H7 (cell line): ENCODE data around the gene PSEN1. TPM values are rescaled to one million over a fixed set of nuclear protein-coding genes. Genes with fewer than 3 reads are reported as not detected.

Experiments used
- DNase-seq: peaks from one replicate; pipeline ENCODE4 v3.0.0; 2012
- H3K27me3 ChIP-seq: 2 replicates; pipeline ENCODE4 v1.6.0; 2011; ENCODE audit warnings: mild to moderate bottlenecking, low read length; ENCODE audit not compliant: control insufficient read depth, insufficient read depth
- H3K36me3 ChIP-seq: replicated peaks from 2 replicates; pipeline ENCODE4 v1.5.1; 2011; ENCODE audit warnings: low read length; ENCODE audit not compliant: control insufficient read depth, insufficient read depth
- H3K4me3 ChIP-seq: 2 replicates; pipeline ENCODE4 v1.5.1; 2011; ENCODE audit warnings: low read depth, mild to moderate bottlenecking, control low read depth, low read length, moderate library complexity; ENCODE audit not compliant: insufficient read depth
- total RNA-seq: library from RNA; depleted of rRNA; stranded (reverse); fragments of >200 nt; shearing (Covaris generic); gene quantifications from 2 replicates; pipeline ENCODE4 v1.2.3, GENCODE V29; 2014

The PSEN1 gene
- total RNA-seq, 1 experiment from 2014 or later, result 13.4 TPM

DNA sequence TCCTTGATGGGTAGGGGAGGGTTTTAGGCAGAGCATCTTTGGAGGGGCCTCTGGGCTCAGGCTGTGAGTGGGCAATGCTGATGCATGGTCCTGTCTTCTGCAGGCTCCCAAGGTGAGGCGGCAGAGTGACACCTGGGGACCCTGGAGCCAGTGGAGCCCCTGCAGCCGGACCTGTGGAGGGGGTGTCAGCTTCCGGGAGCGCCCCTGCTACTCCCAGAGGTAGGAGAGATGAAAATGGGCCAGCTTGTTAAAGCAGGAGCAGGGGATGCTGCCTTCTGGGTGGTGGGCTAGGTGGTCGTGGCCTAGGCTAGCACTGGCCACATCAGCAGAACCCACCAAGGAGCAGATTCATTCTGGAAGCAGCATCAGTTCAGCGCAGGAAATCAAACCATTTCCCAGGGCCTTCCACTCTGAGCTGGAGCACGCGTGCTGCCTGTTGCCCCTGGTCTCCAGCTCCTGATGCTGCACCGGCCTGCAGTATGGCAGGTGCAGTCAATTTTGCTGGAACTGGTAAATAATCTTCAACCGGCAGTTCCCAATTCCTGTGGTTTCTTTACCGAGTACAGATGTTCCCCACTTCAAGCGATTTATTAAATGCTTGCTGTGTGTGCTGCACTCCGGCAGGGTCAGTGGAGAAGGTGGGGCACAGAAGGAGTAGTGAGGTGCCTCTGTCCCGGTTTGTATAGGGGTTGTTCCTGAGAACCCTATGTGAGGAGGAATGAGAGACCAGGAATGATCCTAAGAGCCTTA, 108.4 kb downstream of the PSEN1 start:
- DNase-seq, result no peak
- peaks cover 30% of the 10 kb centered on the region for H3K27me3 ChIP-seq
- H3K36me3 ChIP-seq, result no peaks in the 10 kb centered on the region
- H3K4me3 ChIP-seq, result no peak overlapping the region

DNA sequence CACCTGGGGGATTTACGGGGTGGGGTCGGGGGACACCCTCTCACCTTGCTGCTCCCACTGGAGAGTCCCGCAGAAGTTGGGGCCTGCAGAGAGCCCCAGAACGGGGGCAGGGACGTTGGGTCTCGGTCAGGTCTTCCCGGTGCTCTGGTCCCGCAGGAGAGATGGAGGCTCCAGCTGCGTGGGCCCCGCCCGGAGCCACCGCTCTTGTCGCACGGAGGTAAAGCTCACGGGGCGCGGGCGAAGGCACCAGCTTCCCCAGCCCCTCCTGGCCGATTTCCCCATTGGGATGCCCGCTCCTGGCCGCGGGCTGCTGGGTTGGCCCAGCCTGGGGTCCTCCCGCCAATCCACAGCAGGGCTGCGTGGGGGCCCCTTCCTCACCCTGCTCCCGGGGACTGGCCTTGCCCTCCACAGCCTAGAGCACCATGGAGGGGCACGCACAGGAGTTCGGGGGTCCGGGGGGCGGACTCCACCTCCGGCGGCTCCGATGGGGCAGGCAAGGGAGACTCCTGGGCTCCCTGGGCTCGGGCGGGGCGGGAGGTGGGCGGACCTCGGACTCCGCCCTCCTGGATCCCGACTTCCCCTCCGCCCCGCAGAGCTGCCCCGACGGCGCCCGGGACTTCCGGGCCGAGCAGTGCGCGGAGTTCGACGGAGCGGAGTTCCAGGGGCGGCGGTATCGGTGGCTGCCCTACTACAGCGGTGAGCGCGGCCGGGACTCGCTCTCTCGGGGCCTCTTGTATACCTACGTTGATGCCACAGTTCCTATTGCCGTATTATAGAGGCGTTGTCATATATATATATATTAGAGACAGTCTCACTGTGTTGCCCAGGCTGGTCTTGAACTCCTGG, 109.4 kb downstream of the PSEN1 start:
- DNase-seq, result peak; percentile 75
- peaks cover 22% of the 10 kb centered on the region for H3K27me3 ChIP-seq
- H3K4me3 ChIP-seq, result peak overlapping the region; percentile 46
- H3K36me3 ChIP-seq, result no peaks in the 10 kb centered on the region

DNA sequence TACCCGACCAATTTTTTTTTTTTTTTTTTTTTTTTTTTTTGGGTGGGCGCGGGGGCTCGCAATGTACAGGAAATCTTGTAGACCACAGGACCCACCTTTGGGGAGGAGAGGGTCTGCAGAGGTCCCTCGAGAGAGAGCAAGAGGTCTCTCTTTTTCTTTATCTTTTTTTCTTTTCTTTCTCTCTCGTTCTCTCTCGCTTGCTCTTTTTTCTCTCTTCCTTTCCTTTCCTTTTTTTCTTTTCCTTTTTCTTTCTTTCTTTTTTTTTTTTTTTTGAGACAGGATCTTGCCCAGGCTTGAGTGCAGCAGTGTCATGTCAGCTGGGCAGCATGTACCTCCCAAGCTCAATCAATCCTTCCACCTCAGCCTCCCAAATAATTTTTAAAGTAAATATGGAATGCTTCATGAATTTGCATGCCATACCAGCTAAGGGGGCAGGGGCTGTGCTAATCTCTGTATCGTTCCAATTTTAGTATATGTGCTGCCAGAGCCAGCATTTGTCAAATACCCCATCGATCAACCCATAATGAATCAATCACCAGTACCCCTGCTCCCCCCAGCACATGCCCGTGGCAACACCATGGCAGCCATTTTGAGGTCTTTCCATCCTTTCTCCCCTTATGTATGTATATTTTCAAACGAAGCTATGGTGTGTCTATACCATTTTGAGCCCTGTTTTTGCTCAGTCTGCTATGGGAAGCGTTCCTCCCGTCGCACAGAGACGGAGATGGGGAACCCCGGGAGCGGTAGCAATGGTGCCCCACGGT, 110.3 kb downstream of the PSEN1 start:
- DNase-seq, result no peak
- peaks cover 17% of the 10 kb centered on the region for H3K27me3 ChIP-seq
- peak overlapping the region; percentile 46 for H3K4me3 ChIP-seq
- H3K36me3 ChIP-seq, result no peaks in the 10 kb centered on the region

DNA sequence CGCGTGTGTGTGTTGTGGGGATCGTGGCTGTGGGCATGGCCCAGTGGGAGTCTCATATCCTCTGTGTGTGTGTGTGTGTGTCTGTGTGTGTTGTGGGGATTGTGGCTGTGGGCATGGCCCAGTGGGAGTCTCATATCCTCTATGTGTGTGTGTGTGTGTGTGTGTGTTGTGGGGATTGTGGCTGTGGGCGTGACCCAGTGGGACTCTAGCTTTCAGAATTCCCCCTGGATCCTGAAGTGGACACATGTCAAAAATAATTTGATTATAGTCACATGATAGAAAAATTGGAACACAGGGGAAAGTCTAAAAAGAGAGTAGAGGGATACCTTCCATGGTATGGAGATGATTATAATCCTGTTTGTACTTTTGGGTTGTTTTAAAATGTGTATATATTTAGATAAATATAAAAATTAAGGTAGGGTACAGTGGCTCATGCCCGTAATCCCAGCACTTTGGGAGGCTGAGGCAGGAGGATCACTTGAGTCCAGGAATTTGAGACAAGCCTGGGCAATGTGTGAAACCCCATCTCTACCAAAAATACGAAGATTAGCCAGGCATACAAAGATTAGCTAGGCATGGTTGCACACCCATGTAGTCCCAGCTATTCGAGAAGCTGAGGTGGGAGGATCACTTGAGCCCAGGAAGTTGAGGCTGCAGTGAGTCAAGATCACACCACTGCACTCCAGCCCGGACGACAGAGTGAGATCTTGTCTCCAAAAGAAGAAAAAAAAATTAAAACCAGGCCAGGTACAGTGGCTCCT, 112.0 kb downstream of the PSEN1 start:
- H3K36me3 ChIP-seq, result no peaks in the 10 kb centered on the region
- peaks cover 11% of the 10 kb centered on the region; the same call in 1 of the 2 replicates for H3K27me3 ChIP-seq
- no peak overlapping the region for H3K4me3 ChIP-seq
- no peak for DNase-seq

DNA sequence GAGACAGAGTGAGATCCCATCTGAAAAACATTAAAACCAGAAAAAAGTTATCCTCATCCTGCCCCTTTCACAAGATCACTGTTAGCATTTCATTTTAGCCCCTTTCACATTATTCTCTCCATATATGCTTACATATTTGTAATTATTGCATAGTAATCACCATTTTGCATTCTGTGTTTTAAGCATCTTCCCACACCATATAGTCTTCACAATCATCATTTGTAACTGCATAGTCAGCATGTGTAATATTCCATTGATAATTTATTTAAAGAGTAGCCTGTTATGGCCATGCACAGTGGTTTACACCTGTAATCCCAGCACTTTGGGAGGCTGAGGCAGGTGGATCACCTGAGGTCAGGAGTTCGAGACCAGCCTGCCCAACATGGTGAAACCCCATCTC, 112.8 kb downstream of the PSEN1 start:
- Histone ChIP-seq H3K4me3 (no peak overlapping the region), H3K27me3 (peaks cover 11% of the 10 kb centered on the region; the same call in 1 of the 2 replicates), H3K36me3 (no peaks in the 10 kb centered on the region)
- DNase-seq, result no peak

DNA sequence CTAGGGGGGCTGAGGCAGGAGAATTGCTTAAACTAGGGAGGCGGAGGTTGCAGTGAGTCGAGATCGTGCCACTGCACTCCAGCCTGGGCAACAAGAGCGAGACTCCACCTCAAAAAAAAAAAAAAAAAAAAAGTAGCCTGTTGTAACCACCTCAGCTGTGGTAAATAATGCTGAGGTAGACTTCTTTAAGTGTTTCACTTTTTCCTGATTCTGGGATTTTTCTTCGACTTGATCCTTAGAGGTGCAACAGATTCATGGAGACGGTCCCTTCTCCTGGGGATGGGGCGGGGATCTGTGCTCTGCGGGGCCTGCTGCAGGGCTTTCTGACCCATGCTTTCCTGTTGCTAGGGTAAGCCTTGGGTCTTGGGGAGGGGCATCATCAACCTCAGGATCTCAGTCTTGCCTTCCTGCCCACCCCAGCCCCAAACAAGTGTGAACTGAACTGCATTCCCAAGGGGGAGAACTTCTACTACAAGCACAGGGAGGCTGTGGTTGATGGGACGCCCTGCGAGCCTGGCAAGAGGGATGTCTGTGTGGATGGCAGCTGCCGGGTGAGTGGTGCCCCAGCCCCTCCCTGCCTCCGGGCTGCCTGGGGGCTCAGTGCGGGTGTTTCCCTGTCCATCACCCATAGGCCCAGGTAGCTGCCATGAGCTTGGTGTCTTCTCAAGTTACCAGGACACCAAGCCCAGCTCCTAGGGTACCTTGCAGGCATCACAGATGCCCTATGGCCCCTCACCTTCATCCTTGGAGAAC, 113.4 kb downstream of the PSEN1 start:
- DNase-seq, result no peak
- H3K27me3 ChIP-seq, result peaks cover 11% of the 10 kb centered on the region; the same call in 1 of the 2 replicates
- no peak overlapping the region for H3K4me3 ChIP-seq
- H3K36me3 ChIP-seq, result no peaks in the 10 kb centered on the region

DNA sequence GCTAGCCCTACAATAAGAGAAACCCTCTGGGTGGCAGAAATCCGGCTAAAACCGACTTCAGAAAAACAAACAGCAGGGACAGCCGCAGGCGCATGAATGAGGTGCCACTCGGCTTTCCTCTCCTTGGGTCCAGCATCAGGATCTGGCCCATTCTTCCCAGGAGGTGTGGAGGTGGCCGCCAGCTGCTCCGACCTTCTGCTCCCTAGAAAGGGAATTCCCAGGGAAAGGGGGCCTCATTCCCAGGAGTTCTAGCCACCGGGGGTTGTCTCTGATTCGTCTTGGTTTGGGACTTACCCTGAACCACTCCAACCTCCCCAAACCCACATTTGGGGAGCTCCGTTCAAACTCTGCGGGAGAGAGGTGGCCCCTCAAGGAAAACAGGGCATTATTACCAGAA, 114.0 kb downstream of the PSEN1 start:
- Histone ChIP-seq H3K27me3 (peaks cover 5% of the 10 kb centered on the region; the same call in 1 of the 2 replicates), H3K4me3 (no peak overlapping the region), H3K36me3 (no peaks in the 10 kb centered on the region)
- no peak for DNase-seq

DNA sequence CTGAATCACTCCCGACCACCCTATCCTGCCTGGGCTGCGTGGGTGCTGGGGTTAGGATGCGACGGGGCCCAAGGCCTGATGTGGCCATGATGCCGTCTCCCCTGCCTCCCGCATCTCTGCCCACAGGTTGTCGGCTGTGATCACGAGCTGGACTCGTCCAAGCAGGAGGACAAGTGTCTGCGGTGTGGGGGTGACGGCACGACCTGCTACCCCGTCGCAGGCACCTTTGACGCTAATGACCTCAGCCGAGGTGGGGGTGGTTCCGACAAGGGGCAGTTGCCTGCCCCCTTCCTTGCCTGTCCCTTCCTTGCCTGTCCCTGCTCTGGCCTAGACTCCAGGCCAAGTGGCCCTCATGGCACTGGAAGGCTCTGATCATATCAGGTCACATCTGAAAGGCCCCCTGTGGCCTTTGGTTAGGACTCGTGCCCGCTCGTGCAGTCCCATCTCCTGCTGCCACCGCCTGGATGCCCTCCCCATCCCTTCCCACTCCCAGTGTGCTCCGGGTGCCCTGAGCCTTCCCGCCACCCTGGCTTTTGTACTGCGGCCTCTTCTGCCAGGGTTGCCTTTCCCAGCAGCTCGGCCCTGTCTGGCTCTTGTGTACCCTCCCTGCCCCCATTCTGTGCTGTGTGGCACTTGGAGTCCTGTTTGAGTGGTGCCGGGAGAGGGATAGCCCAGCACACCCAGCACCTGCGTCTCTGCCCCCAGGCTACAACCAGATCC, 114.6 kb downstream of the PSEN1 start:
- Histone ChIP-seq H3K4me3 (no peak overlapping the region), H3K27me3 (no peaks in the 10 kb centered on the region; the same call in 1 of the 2 replicates), H3K36me3 (no peaks in the 10 kb centered on the region)
- no peak for DNase-seq

DNA sequence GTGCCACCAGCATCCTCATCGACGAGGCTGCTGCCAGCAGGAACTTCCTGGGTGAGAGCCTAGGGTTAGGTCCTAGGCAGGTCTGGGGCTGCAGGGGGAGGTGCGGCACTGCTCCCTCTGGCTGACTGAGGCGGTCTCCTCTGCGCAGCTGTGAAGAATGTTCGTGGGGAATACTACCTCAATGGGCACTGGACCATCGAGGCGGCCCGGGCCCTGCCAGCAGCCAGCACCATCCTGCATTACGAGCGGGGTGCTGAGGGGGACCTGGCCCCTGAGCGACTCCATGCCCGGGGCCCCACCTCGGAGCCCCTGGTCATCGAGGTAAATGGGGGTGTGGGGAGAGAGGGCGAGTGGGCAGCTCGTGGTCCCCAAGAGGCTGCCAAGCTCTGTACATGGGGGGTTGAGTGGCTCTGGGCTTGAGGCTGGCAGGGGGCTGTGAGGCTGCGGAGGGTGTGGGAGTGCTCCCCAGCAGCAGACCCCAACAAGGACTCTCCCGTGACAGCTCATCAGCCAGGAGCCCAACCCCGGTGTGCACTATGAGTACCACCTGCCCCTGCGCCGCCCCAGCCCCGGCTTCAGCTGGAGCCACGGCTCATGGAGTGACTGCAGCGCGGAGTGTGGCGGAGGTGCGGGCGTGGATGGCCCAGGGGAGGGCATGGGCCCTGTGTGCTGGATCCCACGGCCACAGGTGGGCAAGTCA, 115.4 kb downstream of the PSEN1 start:
- Histone ChIP-seq H3K27me3 (no peaks in the 10 kb centered on the region; the same call in 1 of the 2 replicates), H3K36me3 (no peaks in the 10 kb centered on the region)
- DNase-seq, result no peak

DNA sequence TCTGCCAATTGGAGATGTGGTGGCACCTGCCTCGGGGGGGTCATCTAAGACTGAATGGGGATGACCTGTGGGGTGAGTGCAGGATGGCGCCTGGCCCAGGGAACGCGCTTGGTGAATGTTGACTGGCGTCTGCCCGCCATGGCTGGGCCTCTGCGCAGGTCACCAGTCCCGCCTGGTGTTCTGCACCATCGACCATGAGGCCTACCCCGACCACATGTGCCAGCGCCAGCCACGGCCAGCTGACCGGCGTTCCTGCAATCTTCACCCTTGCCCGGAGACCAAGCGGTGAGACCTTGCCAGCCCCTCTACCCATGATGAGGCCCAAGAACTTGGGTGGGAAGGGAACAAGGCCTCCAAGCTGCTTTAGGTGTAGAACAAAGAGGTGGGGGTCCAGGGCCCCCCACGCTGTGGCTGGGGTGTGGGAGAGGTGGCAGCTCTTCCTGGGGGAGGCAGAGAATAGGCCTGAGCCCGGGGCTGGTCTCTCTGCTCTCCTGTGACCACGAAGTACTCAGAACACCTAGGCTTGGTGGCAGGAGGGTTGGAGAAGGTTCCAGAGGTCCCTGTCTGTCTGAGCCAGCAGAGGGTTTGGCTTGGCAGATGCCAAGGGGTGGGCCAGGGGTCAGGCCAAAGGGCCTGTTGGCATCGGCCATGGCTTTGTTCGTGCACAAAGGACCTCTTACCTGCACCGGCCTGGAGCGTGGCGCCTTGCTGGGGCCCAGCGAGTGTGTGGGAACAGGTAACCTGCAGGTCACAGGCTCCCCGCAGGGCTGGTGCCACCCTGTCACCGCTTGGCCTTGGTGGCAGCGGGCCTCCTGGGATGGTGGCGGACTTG, 116.4 kb downstream of the PSEN1 start:
- DNase-seq, result no peak
- Histone ChIP-seq H3K36me3 (no peaks in the 10 kb centered on the region), H3K27me3 (no peaks in the 10 kb centered on the region), H3K4me3 (no peak overlapping the region)

More for the DNA sequence above, 115.4 kb downstream of the PSEN1 start:
- H3K4me3 ChIP-seq, result no peak overlapping the region

DNA sequence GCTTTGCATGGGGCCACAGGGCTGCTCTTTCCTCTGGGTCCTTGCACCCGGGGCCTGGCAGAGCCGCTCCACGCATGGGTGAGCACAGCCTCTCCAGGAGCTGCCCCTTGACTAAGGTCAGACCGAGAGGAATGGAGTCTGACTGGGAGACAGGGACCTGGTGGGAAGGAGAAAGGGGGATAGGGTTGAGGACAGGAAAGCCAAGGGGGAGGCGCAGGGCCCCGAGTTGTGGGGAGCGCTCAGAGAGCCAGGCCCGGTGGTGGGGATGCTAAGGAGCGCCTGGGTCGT, 117.0 kb downstream of the PSEN1 start:
- Histone ChIP-seq H3K36me3 (no peaks in the 10 kb centered on the region), H3K4me3 (no peak overlapping the region), H3K27me3 (no peaks in the 10 kb centered on the region)
- no peak for DNase-seq

DNA sequence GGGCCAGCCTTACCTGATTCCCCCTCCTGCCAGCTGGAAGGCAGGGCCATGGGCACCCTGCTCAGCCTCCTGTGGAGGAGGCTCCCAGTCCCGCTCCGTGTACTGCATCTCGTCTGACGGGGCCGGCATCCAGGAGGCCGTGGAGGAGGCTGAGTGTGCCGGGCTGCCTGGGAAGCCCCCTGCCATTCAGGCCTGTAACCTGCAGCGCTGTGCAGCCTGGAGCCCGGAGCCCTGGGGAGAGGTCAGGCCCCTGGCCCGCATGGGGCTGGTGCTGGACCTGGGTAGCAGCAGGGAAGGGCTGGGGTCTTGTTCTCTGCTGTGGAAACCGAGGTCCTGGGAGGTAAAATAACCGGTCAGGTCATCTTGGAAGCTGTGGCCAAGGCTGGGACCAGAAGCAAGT, 117.4 kb downstream of the PSEN1 start:
- H3K4me3 ChIP-seq, result no peak overlapping the region
- no peak for DNase-seq

More for the DNA sequence above, 117.4 kb downstream of the PSEN1 start:
- no peaks in the 10 kb centered on the region for H3K27me3 ChIP-seq
- H3K36me3 ChIP-seq, result no peaks in the 10 kb centered on the region
